NCI-H524 (cell line): Measurements from ENCODE around the gene VSTM2B.
"Not testable (repeated sequence)": the region's sequence is repeated elsewhere in the genome, so short reads cannot be mapped to it uniquely, and the experiment has no call there.

Source experiments
- DNase-seq, 2 experiments: peaks; one replicate each; lab custom pipeline; 2025; lab: John Stamatoyannopoulos, UW

VSTM2B gene

DNA sequence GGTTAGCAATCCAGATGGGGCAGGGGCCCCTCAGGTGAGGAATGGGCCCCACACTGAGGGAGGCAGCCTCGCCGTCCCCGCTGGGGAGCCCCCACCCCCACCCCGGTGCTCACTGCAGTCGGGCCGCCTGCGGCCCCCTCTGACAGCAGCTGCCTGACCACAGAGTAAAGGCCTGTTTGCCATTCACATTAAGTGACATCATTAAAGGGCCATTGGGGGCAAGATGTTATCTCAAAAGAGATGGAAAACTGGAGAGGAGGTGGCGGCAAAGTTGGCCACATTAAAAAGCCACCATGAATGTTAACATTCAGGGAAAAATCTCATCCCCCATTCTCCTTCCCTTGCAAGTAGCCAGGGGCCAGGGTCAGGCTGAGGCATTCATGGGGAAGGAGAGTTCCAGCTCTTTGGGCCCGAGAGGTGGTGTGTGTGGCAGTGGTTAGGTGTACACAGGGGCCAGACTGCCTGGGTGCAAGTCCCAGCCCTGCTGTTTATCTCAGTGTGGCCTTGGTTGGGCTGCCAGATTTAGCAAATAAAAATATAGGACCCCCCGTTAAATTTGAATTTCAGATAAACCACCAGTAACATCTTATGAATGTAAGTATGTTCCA lies 20.9 kb downstream of the VSTM2B start:
- no peak for DNase-seq

DNA sequence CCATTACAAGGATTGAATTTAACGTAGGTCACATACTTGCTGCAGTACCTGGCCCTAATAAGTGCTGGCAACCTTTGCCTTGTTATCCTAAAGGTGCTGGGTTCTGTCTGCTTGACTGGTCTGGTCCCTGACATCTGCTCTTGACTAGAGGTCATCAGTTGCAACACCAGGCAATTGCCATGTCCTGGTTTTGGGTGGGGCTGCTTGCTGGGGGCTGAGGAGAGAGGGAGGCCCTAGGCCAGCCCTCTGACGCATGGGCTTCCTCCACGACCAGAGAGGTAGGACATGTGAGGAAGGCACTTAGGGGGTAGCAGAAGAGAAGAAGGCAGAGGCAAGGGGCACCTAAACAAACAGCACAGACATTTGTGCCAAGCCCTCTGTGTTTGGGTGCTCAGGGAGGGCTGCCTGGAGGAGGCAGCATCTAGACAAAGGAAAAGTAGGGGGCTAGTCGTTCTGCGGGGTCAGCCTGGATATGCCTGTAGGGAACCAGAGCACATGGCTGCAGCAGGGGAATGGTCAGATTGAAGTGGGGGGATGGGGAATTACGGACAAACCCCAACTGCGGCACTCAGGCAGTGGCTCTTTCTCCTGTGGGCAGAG lies 21.7 kb downstream of the VSTM2B start:
- no peak for DNase-seq

DNA sequence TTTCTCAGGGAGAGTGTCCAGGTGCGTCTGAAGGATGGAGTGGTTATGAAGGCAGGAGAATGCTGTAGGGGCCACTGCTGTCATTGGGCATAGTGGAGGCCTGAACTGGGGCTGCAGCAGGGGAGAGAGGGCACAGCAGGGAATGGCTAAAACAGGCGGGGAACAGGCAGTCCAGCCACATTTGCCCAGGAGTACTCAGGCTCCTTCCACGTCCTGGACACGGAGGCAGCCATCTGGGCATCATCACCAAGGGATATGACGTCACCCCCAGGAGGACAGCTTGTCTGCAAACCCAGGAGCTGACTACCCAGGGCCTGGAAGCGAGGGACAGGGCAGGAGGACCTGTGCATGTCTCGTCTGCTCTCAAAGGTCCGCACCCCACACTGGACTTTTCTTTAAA lies 22.2 kb downstream of the VSTM2B start:
- DNase-seq, result no peak

DNA sequence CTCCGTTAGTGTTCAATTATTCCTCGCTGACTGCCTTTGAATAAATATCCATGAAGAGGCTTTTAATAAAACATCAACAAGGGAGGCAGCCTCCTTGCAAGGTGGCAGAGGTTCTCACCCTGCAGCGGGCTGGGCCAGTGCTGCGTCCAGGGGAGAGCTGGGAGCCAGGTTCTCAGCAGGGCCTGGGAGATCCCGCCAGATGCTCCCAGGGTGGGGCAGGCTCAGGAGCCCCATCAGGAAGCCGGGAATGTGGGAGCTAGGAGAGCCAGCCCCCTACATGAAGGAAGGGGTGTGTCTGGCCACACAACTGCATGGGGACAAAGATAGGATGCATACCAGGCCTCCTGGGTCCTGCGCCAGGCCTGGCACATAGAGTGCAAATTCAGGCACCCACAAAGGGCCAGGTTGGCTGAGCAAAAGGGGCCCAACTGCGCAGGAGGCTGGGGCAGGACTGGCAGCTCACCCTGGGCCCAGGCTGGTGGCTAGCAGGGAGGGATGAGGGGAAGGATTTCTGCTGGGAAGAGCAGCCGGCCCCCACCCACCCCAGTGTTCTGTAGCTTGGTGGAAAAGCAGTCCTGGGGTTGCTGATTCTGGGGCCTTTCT lies 22.8 kb downstream of the VSTM2B start:
- DNase-seq, result no peak

DNA sequence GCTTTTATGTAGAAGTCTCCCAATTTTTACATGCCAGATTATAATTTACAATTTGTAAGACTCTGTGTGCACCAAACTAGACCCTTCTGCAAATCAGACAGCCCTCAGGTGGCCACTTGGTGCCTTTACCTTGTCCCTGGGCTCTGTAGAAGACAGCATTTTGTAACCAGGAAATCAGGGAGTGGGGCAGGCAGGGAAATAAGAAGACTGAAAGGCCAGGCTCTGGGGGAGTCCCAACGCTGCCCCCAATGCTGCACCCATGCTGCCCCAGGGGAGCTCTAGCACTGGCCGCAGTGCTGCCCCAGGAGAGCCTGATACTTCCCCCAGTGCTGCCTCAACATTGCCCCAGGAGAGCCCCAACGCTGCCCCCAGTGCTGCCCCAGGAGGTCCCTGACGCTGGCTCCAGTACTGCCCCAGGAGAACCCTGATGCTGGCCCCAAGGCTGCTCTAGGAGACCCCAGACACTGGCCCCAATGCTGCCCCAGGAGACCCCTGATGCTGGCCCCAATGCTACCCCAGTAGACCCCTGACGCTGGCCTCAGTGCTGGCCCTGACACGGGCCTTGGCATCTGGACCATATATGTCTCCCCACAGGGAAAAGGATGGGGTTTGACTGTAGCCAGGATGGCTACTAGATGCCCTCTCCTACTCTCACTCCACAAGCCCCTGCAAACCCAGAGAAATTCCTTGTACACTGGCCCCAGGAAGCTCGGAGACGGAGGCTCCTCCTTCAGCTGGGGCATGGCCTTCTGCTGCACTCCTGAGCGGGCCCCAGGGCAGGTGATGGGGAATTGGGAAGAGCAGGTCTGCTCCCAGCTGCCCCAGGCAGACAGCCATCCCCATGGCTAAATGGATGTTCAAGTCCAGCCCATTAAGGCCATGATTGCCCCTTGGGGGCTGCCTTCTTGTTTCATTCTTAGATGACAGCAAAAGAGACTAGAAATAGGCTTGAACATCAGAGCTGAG lies 23.6 kb downstream of the VSTM2B start:
- no peak for DNase-seq

DNA sequence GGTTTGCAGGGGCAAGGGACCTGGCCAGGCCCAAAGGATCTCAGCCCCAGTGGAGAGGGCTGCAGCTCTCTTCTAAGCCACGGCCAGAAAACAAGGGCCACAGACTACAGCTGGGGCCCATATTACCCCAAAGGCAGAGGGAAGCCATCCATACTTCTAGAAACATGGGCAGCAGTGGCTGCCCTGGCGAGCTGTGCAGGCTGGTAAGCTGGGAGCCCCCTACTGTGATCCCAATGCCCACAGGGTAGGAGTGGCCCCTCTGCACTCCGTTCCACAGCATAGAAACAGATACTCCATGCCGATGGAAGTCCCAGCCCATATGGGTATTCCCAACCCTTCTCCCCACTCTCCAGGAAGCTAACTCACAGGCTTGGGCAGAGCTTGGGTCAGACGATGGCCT lies 25.1 kb downstream of the VSTM2B start:
- DNase-seq, result no peak

DNA sequence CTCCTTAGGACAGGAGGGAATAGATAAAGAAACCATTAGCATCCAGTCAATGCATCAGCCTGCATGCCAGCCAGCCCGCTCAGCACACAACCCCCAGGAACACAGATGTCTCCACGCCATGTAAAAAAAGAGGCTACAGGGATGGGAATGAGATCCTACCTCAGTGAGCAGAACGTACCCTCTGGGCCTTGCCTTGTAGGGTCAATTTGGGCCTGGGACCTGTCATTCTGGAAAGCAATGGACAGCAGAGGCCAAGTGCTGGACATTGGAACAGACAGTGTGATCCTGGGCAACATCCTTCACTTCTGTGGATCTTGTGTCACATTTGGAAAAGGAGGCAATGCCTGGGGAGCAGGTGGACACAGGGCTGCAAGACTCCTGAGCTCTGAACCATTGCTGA lies 26.0 kb downstream of the VSTM2B start:
- no peak for DNase-seq

DNA sequence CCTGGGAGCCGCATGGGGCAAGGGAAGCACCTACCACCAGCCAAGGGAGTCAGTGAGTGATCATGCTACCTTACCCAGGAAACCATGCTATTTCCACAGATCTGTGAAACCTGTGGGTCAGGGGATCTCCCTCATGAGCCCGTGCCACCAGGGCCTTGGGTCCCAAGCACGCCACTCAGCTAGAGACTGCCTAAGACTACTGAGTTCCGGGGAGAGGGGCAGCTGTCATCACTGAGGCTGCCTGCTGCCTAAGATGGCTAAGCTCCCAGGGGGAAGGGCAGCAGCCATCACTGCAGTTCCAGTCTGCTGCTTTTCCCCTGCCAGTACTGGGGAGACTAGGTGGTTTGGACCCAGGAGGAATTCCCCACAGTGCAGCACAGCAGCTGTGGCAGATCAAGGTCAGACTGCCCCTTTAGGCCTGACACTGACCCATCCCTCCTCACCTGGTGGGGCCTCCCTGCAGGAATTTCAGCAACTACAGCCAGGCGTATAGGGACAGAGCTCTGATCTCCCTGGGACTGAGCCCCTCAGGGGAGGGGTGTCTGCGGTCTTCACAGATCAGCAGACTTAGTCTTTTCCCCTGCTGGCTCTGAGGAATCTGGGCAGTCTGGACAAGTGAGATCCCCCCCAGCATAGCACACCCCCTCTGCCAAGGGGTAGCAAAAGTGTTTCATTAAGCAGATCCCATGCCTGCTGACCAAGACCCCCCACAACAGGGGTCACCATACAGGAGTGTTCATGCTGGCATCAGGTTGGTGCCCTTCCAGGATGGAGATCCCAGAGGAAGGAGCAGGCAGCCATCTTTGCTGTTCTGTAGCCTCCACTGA lies 26.9 kb downstream of the VSTM2B start:
- no peak for DNase-seq

DNA sequence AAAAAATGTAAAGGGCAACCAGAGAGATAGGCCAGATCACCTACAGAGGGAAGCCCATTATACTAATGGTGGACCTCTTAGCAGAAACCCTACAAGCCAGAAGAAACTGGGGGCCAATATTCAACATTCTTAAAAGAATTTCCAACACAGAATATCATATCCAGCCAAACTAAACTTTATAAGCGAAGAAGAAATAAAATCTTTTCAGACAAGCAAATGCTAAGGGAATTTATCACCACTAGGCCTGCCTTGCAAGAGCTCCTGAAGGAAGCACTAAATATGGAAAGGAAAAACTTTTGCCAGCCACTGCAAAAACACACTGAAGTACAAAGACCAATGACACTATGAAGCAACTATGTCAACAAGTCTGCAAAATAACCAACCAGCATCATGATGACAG lies 28.4 kb downstream of the VSTM2B start:
- DNase-seq, result no peak

DNA sequence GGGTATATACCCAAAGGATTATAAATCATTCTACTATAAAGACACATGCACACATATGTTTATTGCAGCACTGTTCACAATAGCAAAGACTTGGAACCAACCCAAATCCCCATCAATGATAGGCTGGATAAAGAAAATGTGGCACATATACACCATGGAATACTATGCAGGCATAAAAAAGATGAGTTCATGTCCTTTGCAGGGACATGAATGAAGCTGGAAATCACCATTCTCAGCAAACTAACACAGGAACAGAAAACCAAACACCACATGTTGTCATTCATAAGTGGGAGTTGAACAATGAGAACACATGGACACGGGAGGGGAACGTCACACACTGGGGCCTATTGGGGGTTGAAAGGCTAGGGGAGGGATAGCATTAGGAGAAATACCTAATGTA lies 33.3 kb downstream of the VSTM2B start:
- DNase-seq, result not testable (repeated sequence)

DNA sequence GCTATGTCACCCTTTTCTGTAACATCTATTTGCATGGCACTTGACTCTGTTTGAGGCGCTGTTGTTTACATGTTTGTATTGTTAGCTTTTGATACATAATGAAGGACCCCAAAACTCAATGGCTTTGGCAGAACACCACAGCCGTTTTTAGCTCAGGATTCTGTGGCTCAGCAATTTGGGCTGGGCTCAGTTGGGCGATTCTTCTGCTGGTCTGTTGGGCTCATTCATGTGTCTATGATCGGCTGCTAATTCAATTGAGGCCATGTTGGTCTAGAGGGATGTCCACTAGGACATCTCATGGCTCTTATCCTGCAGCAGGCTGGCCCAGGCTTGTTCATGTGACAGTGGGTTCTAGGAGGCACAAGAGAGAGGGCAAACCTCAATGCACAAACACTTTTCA lies 33.9 kb downstream of the VSTM2B start:
- no peak for DNase-seq

DNA sequence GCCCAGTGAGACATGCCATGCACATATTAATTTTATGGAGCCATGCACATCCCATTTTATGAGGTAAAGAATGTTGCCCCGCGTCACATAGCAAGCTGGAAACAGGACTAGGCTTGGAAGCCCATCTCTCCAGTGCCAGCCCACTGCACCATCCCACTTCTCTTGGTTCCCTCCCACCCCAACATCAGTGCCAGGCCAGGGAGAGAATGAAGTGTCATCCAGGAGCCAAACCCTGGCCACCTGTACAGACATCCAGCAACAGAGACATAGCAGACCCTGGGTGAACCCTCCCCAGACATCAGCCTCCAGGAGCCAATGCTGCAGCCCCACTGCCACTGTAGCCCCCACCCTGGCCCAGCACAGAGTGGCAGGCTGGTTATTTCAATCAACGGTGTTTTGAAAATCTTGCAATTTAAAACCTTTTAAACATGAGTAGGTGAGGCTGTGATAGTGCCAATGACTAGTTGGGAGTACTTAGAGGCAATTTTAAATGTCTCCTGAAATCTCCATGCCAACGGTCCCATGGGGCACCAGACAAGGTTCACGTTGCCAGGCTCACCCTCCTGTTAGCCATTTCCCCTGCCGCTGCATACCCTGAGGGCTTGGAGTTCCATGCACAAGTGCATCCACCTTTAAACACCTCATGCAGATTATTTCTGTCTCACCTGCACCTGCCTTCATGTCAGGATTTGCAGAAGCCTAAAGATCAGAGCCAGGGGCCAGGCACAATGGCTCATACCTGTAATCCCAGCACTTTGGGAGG lies 34.7 kb downstream of the VSTM2B start:
- DNase-seq, result no peak

DNA sequence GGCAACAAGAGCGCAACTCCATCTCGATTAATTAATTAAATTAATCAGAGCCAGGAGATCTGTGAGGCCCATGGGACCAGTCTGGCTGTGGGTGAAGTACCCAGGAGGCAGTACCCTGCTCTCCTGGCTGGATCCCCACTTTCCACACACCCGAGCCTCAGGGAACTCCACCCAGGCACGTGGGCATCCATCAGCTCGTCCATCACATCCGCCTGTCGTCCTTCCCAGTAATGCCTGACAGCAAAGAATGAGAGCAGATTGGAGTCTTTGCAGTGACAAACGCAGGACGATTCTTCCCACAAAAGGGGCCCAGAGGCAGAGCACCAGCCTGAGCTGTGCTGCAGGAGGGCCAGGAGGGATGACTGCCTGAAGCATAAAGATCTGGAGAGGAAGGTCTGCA lies 35.8 kb downstream of the VSTM2B start:
- no peak for DNase-seq

DNA sequence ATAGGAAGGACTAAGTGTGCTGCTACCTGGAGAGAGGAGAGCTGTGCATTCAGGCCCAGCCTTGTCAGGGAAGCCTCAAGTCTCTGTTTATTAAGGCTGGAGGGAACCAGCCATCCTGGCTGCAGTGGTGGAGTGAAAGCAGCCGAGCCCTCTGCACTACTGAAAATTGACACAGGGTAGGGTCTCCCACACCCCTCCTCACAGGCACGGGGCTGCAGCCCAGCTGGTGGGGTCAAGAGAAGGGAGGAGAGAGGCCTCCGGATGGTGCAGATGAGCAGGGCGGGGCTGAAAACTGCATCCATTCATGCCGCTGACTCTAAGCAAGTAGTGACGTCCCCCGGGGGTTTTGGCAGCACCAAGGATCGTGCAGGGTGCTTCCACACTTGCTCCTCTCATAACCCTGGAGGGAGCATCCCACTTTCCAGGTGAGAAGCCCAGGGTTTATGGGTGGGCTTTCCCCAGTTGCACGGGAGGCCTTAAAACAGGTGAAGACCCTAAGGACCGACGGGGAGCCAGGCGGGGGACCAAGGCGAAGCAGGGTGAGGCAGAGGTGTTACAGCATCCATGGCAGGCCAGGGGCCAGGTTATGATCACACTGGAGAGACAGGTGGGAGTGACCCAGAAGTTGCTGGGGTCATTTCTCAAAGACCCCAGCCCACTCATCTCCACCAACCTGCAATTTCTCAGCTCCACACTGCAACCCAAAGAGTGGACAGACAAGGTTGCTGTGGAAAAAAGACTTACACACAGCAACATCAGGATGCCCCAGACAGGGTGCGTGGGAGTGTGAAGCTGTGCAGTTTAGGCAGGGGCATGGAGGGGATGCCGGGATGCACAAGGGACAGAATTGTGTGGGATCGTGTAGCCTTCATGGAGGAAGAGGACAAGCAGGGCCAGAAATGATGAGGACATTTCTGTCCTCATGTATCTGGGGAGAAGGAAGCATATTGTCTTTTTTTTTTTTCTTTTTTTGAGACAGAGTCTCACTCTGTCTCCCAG lies 36.8 kb downstream of the VSTM2B start:
- no peak for DNase-seq

DNA sequence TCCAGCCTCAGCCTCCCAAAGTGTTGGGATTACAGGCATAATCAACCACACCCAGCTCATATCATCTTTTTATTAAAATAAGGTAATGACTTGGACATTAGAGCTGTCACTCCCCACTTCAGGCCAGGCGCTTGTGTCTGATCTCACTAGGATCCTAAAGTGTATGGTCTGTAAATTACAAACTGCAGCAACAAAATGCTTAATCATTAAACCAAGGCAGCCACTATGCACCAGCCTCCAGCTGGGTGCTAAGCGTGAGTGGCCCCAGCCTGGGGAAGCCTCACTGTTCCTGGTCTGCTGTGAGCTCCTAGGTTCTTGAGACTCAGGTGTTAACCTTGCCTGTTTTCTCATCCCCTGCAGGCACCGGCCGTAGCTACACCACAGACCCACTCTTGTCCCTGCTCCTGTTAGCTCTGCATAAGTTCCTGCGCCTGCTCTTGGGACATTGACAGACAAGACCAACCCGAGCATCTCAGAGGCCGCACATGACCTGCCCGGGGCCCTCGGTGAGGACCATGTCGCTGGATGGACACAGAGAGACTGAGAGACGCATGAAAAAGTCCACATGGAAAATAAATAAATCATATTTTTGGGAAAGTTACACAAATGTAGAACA lies 37.8 kb downstream of the VSTM2B start:
- no peak for DNase-seq

DNA sequence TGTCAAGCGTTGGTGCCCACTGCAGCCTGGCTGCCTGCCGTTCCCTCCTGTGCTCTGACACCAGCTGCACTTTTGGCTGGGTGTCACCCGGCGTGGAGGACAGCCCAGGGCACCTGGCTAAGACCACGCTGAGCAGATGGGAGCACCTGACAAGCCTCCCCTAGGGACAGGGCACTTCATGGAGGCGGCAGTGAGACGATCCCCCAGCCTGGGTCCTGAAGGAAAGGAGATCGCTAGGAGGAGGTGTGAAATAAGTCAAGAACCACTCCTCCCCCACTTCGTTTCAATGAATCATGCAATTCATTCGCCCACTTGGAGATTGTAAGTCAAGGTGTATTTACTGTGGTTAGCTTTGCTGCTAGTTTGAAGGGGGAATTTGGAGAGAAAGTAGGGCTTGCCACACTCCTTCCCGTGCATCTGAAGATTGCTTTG lies 38.8 kb downstream of the VSTM2B start:
- DNase-seq, result no peak

DNA sequence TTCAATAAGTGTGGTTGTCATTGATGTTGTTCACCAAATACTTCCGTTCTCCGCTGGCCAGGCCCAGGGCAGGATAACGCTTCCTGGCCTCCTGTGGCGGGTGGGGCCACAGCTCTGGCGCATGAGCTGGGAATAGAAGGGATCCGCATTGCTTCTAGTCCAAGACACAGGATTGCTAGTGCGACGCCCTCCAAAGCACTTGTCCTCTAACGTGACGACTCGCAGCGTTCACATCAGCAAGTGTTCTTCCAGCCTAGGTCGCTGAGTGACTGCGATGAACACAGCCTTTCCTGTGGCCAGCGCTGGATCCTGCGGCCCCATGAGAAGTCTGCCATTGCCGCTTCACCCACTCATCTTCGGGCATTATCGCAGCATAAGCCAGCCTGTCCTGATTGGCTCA lies 39.4 kb downstream of the VSTM2B start:
- DNase-seq, result no peak

DNA sequence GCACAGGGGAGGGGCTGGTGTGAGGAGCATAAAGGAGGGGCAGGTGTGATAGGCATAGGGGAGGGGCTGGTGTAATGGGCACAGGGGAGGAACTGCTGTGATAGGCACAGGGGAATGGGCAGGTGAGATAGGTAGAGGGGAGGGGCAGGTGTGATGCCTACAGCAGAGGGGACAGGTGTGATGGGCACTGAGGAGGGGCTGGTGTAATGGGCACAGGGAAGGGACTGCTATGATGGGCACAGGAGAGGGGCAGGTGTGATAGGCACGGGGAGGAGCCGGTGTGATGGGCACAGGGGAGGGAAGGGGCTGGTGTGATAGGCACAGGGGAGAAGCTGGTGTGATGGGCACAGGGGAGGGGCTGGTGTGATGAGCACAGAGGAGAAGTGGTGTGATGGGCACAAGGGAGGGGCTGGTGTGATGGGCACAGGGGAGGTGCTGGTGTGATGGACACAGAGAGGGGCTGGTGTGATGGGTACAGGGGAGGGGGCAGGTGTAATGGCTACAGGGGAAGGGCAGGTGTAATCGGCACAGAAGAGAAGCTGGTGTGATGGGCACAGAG lies 40.8 kb downstream of the VSTM2B start:
- DNase-seq, result no peak

DNA sequence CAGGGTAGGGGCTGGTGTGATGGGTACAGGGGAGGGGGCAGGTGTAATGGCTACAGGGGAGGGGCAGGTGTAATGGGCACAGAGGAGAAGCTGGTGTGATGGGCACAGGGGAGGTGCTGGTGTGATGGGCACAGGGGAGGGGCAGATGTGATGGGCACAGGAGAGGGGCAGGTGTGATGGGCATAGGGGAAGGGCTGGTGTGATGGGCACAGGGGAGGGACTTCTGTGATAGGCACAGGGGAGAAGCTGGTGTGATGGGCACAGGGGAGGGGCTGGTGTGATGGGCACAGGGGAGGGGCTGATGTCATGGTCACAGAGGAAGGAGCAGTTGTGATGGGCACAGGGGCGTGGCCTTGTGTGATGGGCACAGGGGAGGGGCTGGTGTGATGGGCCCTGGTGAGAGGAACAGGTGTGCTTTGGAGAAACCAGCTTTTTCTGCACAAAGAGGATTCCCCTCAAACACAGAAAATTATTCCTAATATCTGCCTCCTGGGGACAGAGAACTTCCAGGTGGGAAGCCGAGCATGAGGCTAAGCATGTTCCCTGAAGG lies 41.6 kb downstream of the VSTM2B start:
- no peak for DNase-seq
